Loucy (cell line): ENCODE results near the gene HS6ST3.

ENCODE experiments used
- EZH2phosphoT487 ChIP-seq: fragments of 200-600 bp; IDR thresholded peaks from 2 replicates; pipeline ENCODE4 v1.6.1; 2018; ENCODE audit warnings: antibody characterized with exemption, mild to moderate bottlenecking, moderate library complexity, borderline replicate concordance
- TF ChIP-seq, protein P1 (sequence below): fragments of 200-600 bp; sonication (generic); conservative IDR thresholded peaks from 2 replicates; pipeline ENCODE4 v1.5.1; 2014; ENCODE audit warnings: mild to moderate bottlenecking, antibody characterized with exemption, low read length

GRCh38 chr13:96297360-96297759 is 207.5 kb downstream of the HS6ST3 start:
- TF ChIP-seq, protein P1, sequence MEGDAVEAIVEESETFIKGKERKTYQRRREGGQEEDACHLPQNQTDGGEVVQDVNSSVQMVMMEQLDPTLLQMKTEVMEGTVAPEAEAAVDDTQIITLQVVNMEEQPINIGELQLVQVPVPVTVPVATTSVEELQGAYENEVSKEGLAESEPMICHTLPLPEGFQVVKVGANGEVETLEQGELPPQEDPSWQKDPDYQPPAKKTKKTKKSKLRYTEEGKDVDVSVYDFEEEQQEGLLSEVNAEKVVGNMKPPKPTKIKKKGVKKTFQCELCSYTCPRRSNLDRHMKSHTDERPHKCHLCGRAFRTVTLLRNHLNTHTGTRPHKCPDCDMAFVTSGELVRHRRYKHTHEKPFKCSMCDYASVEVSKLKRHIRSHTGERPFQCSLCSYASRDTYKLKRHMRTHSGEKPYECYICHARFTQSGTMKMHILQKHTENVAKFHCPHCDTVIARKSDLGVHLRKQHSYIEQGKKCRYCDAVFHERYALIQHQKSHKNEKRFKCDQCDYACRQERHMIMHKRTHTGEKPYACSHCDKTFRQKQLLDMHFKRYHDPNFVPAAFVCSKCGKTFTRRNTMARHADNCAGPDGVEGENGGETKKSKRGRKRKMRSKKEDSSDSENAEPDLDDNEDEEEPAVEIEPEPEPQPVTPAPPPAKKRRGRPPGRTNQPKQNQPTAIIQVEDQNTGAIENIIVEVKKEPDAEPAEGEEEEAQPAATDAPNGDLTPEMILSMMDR, result no peak
- TF ChIP-seq EZH2phosphoT487, result no peak
